UCSD-AML1 (cell line): ENCODE measurements around the gene SCP2.

Source experiments
- DNase-seq: peaks from one replicate; lab custom pipeline; 2025; ENCODE audit not compliant: unreplicated experiment; lab: John Stamatoyannopoulos, UW

The SCP2 gene

DNA sequence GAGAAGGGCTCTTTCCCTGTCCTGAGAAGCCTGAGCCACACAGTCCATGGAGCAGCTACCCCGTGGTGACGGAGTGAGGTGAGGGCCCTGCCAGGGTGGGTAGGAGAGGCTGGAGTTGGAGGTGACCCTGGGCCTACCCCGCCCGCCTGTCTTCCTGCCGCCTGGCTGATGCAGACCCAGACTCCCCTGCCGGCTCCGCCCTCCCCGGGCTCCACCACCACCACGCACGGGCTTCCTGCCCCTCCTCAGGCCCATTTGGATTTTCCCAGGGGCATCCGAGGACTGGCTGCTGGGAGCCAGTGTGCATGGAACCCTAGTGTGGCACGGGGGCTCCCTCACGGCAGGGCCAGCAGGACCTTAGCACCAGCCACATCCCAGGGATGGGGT, 167.4 kb downstream of the SCP2 start:
- DNase-seq = no peak
